ENCODE data around the gene HMCN2. TPM values are rescaled to one million over a fixed set of nuclear protein-coding genes. Genes with fewer than 3 reads are reported as not detected.

Gene HMCN2
- total RNA-seq, 5 donors from 2014 or later (not counting 1 experiment from before 2014, with no cell fraction given): 0.03 TPM; not detected in 4

DNA sequence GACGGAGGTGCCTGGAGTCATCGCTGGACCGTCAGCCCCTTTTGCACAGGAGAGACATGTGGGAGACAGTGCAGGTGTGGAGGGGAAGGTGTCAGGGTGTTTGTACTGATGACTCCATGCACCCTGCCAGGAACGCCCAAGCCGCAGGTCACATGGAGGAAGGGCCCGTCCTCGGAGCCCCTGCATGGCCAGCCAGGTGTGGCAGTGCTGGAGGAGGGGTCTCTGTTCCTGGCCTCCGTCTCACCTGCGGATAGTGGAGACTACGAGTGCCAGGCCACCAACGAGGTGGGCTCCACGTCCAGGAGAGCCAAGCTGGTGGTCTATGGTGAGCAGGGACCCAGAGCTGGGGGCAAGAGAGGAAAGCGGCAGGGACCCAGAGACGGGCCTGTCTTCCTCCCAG lies 81.5 kb downstream of the HMCN2 start:
- ChIA-PET CTCF (no interaction called here), POLR2A (no interaction called here)
- no peaks in the 10 kb centered on the region for H3K4me1 ChIP-seq (ENCODE audit: control insufficient read depth in 1 of 2, extremely low read depth in 1 of 2, insufficient read depth in 2 of 2, low read length in 2 of 2)
- Mint-ChIP-seq H3K27me3 (no peaks in the 10 kb centered on the region), H3K27ac (no peak overlapping the region), H3K9me3 (no peaks in the 10 kb centered on the region), H3K36me3 (no peaks in the 10 kb centered on the region), H3K4me1 (no peaks in the 10 kb centered on the region), H3K4me3 (no peak overlapping the region)
- 79% methylated on average over 12 of the region's 14 CpGs for WGBS (ENCODE audit: insufficient coverage)
- H3K27ac ChIP-seq (ENCODE audit: low read length): no peak overlapping the region
- H3K27me3 ChIP-seq (replicated peaks in 1 of 2; ENCODE audit: control insufficient read depth in 2 of 2, extremely low read depth in 1 of 2, insufficient read depth in 2 of 2, low read length in 1 of 2): peaks cover 0 to 41% of the 10 kb centered on the region in 2 experiments
- DNase-seq (no peak), ATAC-seq (replicated peaks in 1 of 4) (no peak)
- H3K36me3 ChIP-seq (ENCODE audit: control insufficient read depth in 2 of 2, extremely low read depth in 1 of 2, insufficient read depth in 1 of 2, low read length in 1 of 2): no peaks in the 10 kb centered on the region
- no peaks in the 10 kb centered on the region for H3K9me3 ChIP-seq
- no peak overlapping the region for H3K4me3 ChIP-seq (ENCODE audit: control insufficient read depth in 1 of 2, extremely low read depth in 1 of 2, low read length in 1 of 2)

DNA sequence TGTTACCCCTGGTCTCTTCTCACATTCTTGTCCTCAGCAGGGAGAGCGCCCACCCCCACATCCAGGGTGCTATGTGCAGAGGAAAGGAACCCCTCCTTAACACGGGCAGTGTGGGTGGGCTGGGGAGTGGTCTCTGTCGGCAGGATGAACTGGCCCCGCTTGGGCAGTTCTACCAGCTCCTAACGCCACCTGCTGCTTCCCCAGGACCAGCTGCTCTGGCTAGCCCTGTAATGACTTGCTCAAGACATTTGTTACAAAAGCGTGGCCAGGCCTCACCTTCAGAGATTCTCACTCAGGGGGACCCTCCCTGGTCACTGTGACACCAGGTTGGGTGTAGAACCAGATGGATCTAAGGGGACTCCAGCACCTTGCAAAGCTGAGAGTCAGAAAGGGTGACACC lies 82.4 kb downstream of the HMCN2 start:
- no peak overlapping the region for H3K27ac Mint-ChIP-seq
- WGBS (ENCODE audit: insufficient coverage): 54% methylated on average over 4 of the region's 6 CpGs
- Histone ChIP-seq H3K4me3 (ENCODE audit: control insufficient read depth in 1 of 2, extremely low read depth in 1 of 2, low read length in 1 of 2) (no peak overlapping the region), H3K4me1 (ENCODE audit: control insufficient read depth in 1 of 2, extremely low read depth in 1 of 2, insufficient read depth in 2 of 2, low read length in 2 of 2) (no peaks in the 10 kb centered on the region), H3K27me3 (replicated peaks in 1 of 2; ENCODE audit: control insufficient read depth in 2 of 2, extremely low read depth in 1 of 2, insufficient read depth in 2 of 2, low read length in 1 of 2) (peaks cover 0 to 32% of the 10 kb centered on the region in 2 experiments), H3K27ac (ENCODE audit: low read length) (no peak overlapping the region), H3K36me3 (ENCODE audit: control insufficient read depth in 2 of 2, extremely low read depth in 1 of 2, insufficient read depth in 1 of 2, low read length in 1 of 2) (no peaks in the 10 kb centered on the region), H3K9me3 (no peaks in the 10 kb centered on the region)
- ATAC-seq (replicated peaks in 1 of 4): no peak
- H3K4me3 Mint-ChIP-seq: no peak overlapping the region
- H3K27me3 Mint-ChIP-seq: no peaks in the 10 kb centered on the region
- no peaks in the 10 kb centered on the region for H3K36me3 Mint-ChIP-seq
- H3K9me3 Mint-ChIP-seq: no peaks in the 10 kb centered on the region
- ChIA-PET CTCF (no interaction called here), POLR2A (no interaction called here)
- H3K4me1 Mint-ChIP-seq: no peaks in the 10 kb centered on the region
- no peak for DNase-seq

DNA sequence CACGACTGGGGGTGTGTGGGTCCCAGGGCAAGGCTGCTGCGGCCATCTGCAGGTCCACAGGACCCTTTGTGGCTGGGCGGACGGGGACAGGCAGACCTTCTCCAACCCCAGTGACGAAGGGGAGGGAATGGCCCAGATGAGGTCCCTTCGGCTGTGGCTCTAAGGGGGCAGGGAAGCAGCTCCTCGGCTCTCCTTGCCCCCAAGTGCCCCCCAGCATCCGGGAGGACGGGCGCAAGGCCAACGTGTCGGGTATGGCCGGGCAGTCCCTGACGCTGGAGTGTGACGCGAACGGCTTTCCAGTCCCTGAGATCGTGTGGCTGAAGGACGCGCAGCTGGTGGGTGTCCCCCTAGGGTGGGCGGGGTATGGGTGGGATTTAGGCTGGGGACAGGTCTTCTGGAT lies 82.8 kb downstream of the HMCN2 start:
- ChIA-PET POLR2A (no interaction called here), CTCF (no interaction called here)
- Mint-ChIP-seq H3K9me3 (no peaks in the 10 kb centered on the region), H3K4me1 (no peaks in the 10 kb centered on the region), H3K27me3 (no peaks in the 10 kb centered on the region), H3K4me3 (no peak overlapping the region), H3K36me3 (no peaks in the 10 kb centered on the region), H3K27ac (no peak overlapping the region)
- no peak overlapping the region for H3K4me3 ChIP-seq (ENCODE audit: control insufficient read depth in 1 of 2, extremely low read depth in 1 of 2, low read length in 1 of 2)
- no peaks in the 10 kb centered on the region for H3K9me3 ChIP-seq
- no peak for ATAC-seq (replicated peaks in 1 of 4)
- no peak for DNase-seq
- peaks cover 0 to 28% of the 10 kb centered on the region in 2 experiments for H3K27me3 ChIP-seq (replicated peaks in 1 of 2; ENCODE audit: control insufficient read depth in 2 of 2, extremely low read depth in 1 of 2, insufficient read depth in 2 of 2, low read length in 1 of 2)
- whole genome bisulfite sequencing (ENCODE audit: insufficient coverage): 88% methylated on average over 18 of the region's 21 CpGs
- H3K36me3 ChIP-seq (ENCODE audit: control insufficient read depth in 2 of 2, extremely low read depth in 1 of 2, insufficient read depth in 1 of 2, low read length in 1 of 2): no peaks in the 10 kb centered on the region
- no peaks in the 10 kb centered on the region for H3K4me1 ChIP-seq (ENCODE audit: control insufficient read depth in 1 of 2, extremely low read depth in 1 of 2, insufficient read depth in 2 of 2, low read length in 2 of 2)
- no peak overlapping the region for H3K27ac ChIP-seq (ENCODE audit: low read length)

GRCh38 chr9:130348881-130349280 lies 83.3 kb downstream of the HMCN2 start:
- Histone ChIP-seq H3K4me3 (ENCODE audit: control insufficient read depth in 1 of 2, extremely low read depth in 1 of 2, low read length in 1 of 2) (no peak overlapping the region), H3K4me1 (ENCODE audit: control insufficient read depth in 1 of 2, extremely low read depth in 1 of 2, insufficient read depth in 2 of 2, low read length in 2 of 2) (no peaks in the 10 kb centered on the region), H3K36me3 (ENCODE audit: control insufficient read depth in 2 of 2, extremely low read depth in 1 of 2, insufficient read depth in 1 of 2, low read length in 1 of 2) (no peaks in the 10 kb centered on the region), H3K27me3 (replicated peaks in 1 of 2; ENCODE audit: control insufficient read depth in 2 of 2, extremely low read depth in 1 of 2, insufficient read depth in 2 of 2, low read length in 1 of 2) (peaks cover 0 to 22% of the 10 kb centered on the region in 2 experiments), H3K27ac (ENCODE audit: low read length) (no peak overlapping the region), H3K9me3 (no peaks in the 10 kb centered on the region)
- CTCF ChIA-PET: no interaction called here
- Mint-ChIP-seq H3K9me3 (no peaks in the 10 kb centered on the region), H3K4me1 (no peaks in the 10 kb centered on the region), H3K27me3 (no peaks in the 10 kb centered on the region), H3K27ac (no peak overlapping the region), H3K36me3 (no peaks in the 10 kb centered on the region), H3K4me3 (no peak overlapping the region)
- 79% methylated on average over 6 of the region's 8 CpGs for WGBS (ENCODE audit: insufficient coverage)
- POLR2A ChIA-PET: no interaction called here
- no peak for DNase-seq
- ATAC-seq (replicated peaks in 1 of 4): no peak

- Histone ChIP-seq H3K4me1 (ENCODE audit: control insufficient read depth in 1 of 2, extremely low read depth in 1 of 2, insufficient read depth in 2 of 2, low read length in 2 of 2) (no peaks in the 10 kb centered on the region), H3K9me3 (no peaks in the 10 kb centered on the region), H3K27me3 (replicated peaks in 1 of 2; ENCODE audit: control insufficient read depth in 2 of 2, extremely low read depth in 1 of 2, insufficient read depth in 2 of 2, low read length in 1 of 2) (peaks cover 0 to 17% of the 10 kb centered on the region in 2 experiments), H3K27ac (ENCODE audit: low read length) (no peak overlapping the region), H3K4me3 (ENCODE audit: control insufficient read depth in 1 of 2, extremely low read depth in 1 of 2, low read length in 1 of 2) (no peak overlapping the region), H3K36me3 (ENCODE audit: control insufficient read depth in 2 of 2, extremely low read depth in 1 of 2, insufficient read depth in 1 of 2, low read length in 1 of 2) (no peaks in the 10 kb centered on the region)
- 58% methylated on average over 2 of the region's 11 CpGs for WGBS (ENCODE audit: insufficient coverage)
- Mint-ChIP-seq H3K27ac (no peak overlapping the region), H3K36me3 (no peaks in the 10 kb centered on the region), H3K4me1 (no peaks in the 10 kb centered on the region), H3K4me3 (no peak overlapping the region), H3K9me3 (no peaks in the 10 kb centered on the region), H3K27me3 (no peaks in the 10 kb centered on the region)
- ChIA-PET POLR2A (no interaction called here), CTCF (no interaction called here)
- DNase-seq: no peak
- ATAC-seq (replicated peaks in 1 of 4): no peak
These were observed 83.8 kb downstream of the HMCN2 start for GRCh38 chr9:130349398-130349797.

DNA sequence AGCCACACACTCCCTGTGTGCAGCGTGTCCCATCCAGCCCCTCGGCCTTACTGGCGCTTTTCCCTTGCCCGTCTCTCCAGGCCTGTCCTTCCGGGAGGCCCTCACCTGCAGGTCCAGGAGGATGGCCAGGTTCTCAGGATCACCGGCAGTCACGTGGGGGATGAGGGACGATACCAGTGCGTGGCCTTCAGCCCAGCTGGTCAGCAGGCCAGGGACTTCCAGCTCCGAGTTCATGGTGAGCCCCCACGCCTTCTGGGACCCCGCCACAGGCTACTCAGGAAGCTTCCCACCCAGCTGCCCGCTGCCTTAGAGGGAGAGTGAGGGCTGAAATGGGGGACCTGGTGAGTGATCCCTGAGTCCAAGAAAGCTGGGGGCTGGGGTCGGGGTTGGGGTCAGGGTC lies 85.8 kb downstream of the HMCN2 start:
- peaks cover 0 to 9% of the 10 kb centered on the region in 2 experiments for H3K27me3 ChIP-seq (replicated peaks in 1 of 2; ENCODE audit: control insufficient read depth in 2 of 2, extremely low read depth in 1 of 2, insufficient read depth in 2 of 2, low read length in 1 of 2)
- no peak for DNase-seq
- no peaks in the 10 kb centered on the region for H3K4me1 Mint-ChIP-seq
- no peaks in the 10 kb centered on the region for H3K4me1 ChIP-seq (ENCODE audit: control insufficient read depth in 1 of 2, extremely low read depth in 1 of 2, insufficient read depth in 2 of 2, low read length in 2 of 2)
- no peaks in the 10 kb centered on the region for H3K9me3 ChIP-seq
- no peak overlapping the region for H3K4me3 Mint-ChIP-seq
- H3K27me3 Mint-ChIP-seq: no peaks in the 10 kb centered on the region
- no peak overlapping the region for H3K27ac ChIP-seq (ENCODE audit: low read length)
- H3K36me3 Mint-ChIP-seq: no peaks in the 10 kb centered on the region
- H3K9me3 Mint-ChIP-seq: no peaks in the 10 kb centered on the region
- 94% methylated on average over 9 of the region's 14 CpGs for WGBS (ENCODE audit: insufficient coverage)
- ATAC-seq (replicated peaks in 1 of 4): no peak
- no peaks in the 10 kb centered on the region for H3K36me3 ChIP-seq (ENCODE audit: control insufficient read depth in 2 of 2, extremely low read depth in 1 of 2, insufficient read depth in 1 of 2, low read length in 1 of 2)
- no peak overlapping the region for H3K4me3 ChIP-seq (ENCODE audit: control insufficient read depth in 1 of 2, extremely low read depth in 1 of 2, low read length in 1 of 2)
- ChIA-PET CTCF (no interaction called here), POLR2A (no interaction called here)
- no peak overlapping the region for H3K27ac Mint-ChIP-seq

GRCh38 chr9:130352081-130352480 lies 86.5 kb downstream of the HMCN2 start:
- ChIA-PET POLR2A (no interaction called here), CTCF (no interaction called here)
- no peaks in the 10 kb centered on the region for H3K9me3 Mint-ChIP-seq
- Histone ChIP-seq H3K27me3 (replicated peaks in 1 of 2; ENCODE audit: control insufficient read depth in 2 of 2, extremely low read depth in 1 of 2, insufficient read depth in 2 of 2, low read length in 1 of 2) (peaks cover 0 to 9% of the 10 kb centered on the region in 2 experiments), H3K4me1 (ENCODE audit: control insufficient read depth in 1 of 2, extremely low read depth in 1 of 2, insufficient read depth in 2 of 2, low read length in 2 of 2) (no peaks in the 10 kb centered on the region), H3K27ac (ENCODE audit: low read length) (no peak overlapping the region), H3K36me3 (ENCODE audit: control insufficient read depth in 2 of 2, extremely low read depth in 1 of 2, insufficient read depth in 1 of 2, low read length in 1 of 2) (no peaks in the 10 kb centered on the region), H3K9me3 (no peaks in the 10 kb centered on the region), H3K4me3 (ENCODE audit: control insufficient read depth in 1 of 2, extremely low read depth in 1 of 2, low read length in 1 of 2) (no peak overlapping the region)
- no peaks in the 10 kb centered on the region for H3K4me1 Mint-ChIP-seq
- WGBS (ENCODE audit: insufficient coverage): 81% methylated on average over 3 of the region's 10 CpGs
- ATAC-seq (replicated peaks in 1 of 4): no peak
- no peak overlapping the region for H3K27ac Mint-ChIP-seq
- no peak overlapping the region for H3K4me3 Mint-ChIP-seq
- H3K27me3 Mint-ChIP-seq: no peaks in the 10 kb centered on the region
- DNase-seq: no peak
- no peaks in the 10 kb centered on the region for H3K36me3 Mint-ChIP-seq

Measured in T-cell (primary cell).